ENCODE measurements around the gene CCDC157. TPM values are rescaled to one million over a fixed set of nuclear protein-coding genes. Genes with fewer than 3 reads are reported as not detected.

Gene CCDC157
- total and polyA plus RNA-seq, 10 of the 15 experiments (the other 5 are each of a cell fraction or from before 2014, with no cell fraction given), result 0.10 to 2.8 (median 1.2) TPM

DNA sequence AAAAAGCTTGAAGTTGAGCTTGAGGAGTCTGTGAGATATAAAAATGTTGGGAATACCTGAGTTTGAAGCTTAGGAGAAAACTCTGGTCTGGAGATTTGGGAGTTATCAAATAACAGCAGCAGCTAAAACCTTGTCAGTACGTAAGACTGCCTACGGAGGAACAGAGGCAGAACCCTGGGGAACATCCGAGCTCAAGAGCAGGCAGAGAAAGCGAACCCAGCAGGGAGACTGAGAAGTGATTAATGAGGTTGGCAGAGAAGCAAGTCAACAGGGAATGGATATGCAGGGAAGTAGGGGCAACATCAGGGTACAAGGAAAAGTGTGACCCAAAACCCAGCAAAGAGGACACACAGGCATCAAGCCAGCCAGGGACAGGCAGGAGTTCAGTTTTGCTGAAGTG, 56.2 kb downstream of the CCDC157 start (continued):
- TF ChIP-seq SREBF2 (IDR thresholded peaks at IDR 0.05; ENCODE audit: low read length), result no peak
- TF ChIP-seq RBBP5 (conservative IDR thresholded peaks at IDR 0.05), result no peak
- no peak for TF ChIP-seq RAD21 (IDR thresholded peaks at IDR 0.05; ENCODE audit: insufficient read depth, low read depth, low read length)
- TF ChIP-seq YBX1 (IDR thresholded peaks at IDR 0.05), result no peak
- no peak for TF ChIP-seq PKNOX1 (IDR thresholded peaks at IDR 0.05)
- no peak for TF ChIP-seq ATF2 (IDR thresholded peaks at IDR 0.05; ENCODE audit: low read length)
- TF ChIP-seq FOXK2 (IDR thresholded peaks at IDR 0.05), result no peak
- TF ChIP-seq, protein P1, sequence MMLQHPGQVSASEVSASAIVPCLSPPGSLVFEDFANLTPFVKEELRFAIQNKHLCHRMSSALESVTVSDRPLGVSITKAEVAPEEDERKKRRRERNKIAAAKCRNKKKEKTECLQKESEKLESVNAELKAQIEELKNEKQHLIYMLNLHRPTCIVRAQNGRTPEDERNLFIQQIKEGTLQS (IDR thresholded peaks at IDR 0.05; ENCODE audit: borderline replicate concordance, extremely low read depth, low read depth, low read length), result no peak
- TF ChIP-seq BMI1 (IDR thresholded peaks at IDR 0.05; ENCODE audit: borderline replicate concordance), result no peak
- TF ChIP-seq NFXL1 (IDR thresholded peaks at IDR 0.05; ENCODE audit: borderline replicate concordance), result no peak
- no peak for TF ChIP-seq NFIC (IDR thresholded peaks at IDR 0.05; ENCODE audit: low read depth, low read length)
